Testis (tissue), 3 donors: Measurements from ENCODE around the gene NPTN. TPM values are rescaled to one million over a fixed set of nuclear protein-coding genes. Genes with fewer than 3 reads are reported as not detected.
A peak's percentile ranks its signal among the peaks of the same experiment; 100 is the strongest.

Source experiments
- DNase-seq: peaks from one replicate; pipeline ENCODE4 v3.0.0-alpha.2; 2019
- H3K27ac ChIP-seq, 2 donors: fragments of 200-600 bp; sonication (generic); one replicate each; pipeline ENCODE4 v1.5.1; 2019
- H3K27me3 ChIP-seq: fragments of 200-600 bp; sonication (generic); one replicate; pipeline ENCODE4 v1.5.1; 2019
- H3K36me3 ChIP-seq: fragments of 200-600 bp; sonication (generic); one replicate; pipeline ENCODE4 v1.5.1; 2017; ENCODE audit warnings: low read depth; ENCODE audit errors: missing control alignments
- H3K4me1 ChIP-seq: fragments of 200-600 bp; sonication (generic); one replicate; pipeline ENCODE4 v1.5.1; 2019
- H3K4me3 ChIP-seq, 2 donors: fragments of 200-600 bp; sonication (generic); one replicate each; pipeline ENCODE4 v1.5.1; 2017 to 2019
- H3K9me3 ChIP-seq: fragments of 200-600 bp; sonication (generic); one replicate; pipeline ENCODE4 v1.5.1; 2017
- POLR2A ChIP-seq: fragments of 450-650 bp; IDR thresholded peaks from one replicate; pipeline ENCODE4 v1.6.1; 2017; ENCODE audit warnings: antibody characterized with exemption, mild to moderate bottlenecking, moderate library complexity
- WGBS, 2 donors: methylation state at CpG; one replicate each; pipeline ENCODE4 v1.1.5; 2018; 5-methylcytosine and 5-hydroxymethylcytosine counted together
- intact Hi-C: fragments of 100-400 bp; cut with DNase I; formaldehyde crosslinking; loops from one replicate; pipeline ENCODE4 v1.15.1; 2023; ENCODE audit warnings: low total_unique reads
- polyA plus RNA-seq: library from polyadenylated mRNA; stranded (reverse); fragments of 350-450 nt; fragmentation: Illumina TruSeq; extraction: RNeasy Lipid Tissue Mini Kit (QIAGEN cat#74804); gene quantifications from one replicate; pipeline ENCODE4 v1.2.3, GENCODE V29; 2014; ENCODE audit warnings: low read depth, low replicate concordance; ENCODE audit not compliant: insufficient read depth
- total RNA-seq, 2 donors: library from RNA; depleted of rRNA; stranded (reverse); fragments of >200 nt; gene quantifications; one replicate each; pipeline ENCODE4 v1.2.3, GENCODE V29; 2016
- TF ChIP-seq, protein P1 (sequence below), 3 experiments: fragments of 450-650 bp in 2 of 3; fragments of 200-600 bp in 1 of 3; sonication (generic) in 1 of 3; IDR thresholded peaks; one replicate each; pipeline ENCODE4 v1.5.1; 2016 to 2019; ENCODE audit warnings: antibody characterized with exemption in 3 of 3, mild to moderate bottlenecking in 2 of 3, moderate library complexity in 1 of 3

Gene NPTN
- total and polyA plus RNA-seq, 3 donors from 2014 or later = 177 to 256 (median 180) TPM

DNA sequence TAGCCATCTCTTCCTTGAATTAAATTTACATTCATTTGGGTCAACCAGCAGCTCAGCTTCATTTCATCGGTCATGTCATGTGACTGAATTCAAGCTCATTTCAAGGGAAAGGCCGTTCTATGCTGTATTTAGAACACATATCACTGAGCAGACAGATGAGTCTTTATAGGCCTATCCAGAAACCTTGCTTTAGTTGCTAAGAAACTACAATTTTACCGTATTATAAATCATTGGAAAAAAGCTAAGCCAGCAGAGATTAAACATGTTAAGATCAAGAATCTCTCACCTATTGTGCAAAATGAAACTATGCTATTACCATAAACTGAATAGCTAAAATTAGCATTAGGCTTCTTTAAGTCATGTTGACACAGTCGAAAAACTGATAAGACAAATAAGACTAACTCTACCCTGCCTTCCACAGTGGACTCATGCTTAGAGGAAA is 2.2 kb downstream of the NPTN start:
- Histone ChIP-seq H3K36me3 (no peaks in the 10 kb centered on the region), H3K4me3 (no peak overlapping the region), H3K9me3 (no peaks in the 10 kb centered on the region), H3K4me1 (peaks cover 51% of the 10 kb centered on the region), H3K27me3 (no peaks in the 10 kb centered on the region), H3K27ac (peak overlapping the region in 1 of 2 donors; percentile 99)
- TF ChIP-seq POLR2A = no peak
- TF ChIP-seq, protein P1, sequence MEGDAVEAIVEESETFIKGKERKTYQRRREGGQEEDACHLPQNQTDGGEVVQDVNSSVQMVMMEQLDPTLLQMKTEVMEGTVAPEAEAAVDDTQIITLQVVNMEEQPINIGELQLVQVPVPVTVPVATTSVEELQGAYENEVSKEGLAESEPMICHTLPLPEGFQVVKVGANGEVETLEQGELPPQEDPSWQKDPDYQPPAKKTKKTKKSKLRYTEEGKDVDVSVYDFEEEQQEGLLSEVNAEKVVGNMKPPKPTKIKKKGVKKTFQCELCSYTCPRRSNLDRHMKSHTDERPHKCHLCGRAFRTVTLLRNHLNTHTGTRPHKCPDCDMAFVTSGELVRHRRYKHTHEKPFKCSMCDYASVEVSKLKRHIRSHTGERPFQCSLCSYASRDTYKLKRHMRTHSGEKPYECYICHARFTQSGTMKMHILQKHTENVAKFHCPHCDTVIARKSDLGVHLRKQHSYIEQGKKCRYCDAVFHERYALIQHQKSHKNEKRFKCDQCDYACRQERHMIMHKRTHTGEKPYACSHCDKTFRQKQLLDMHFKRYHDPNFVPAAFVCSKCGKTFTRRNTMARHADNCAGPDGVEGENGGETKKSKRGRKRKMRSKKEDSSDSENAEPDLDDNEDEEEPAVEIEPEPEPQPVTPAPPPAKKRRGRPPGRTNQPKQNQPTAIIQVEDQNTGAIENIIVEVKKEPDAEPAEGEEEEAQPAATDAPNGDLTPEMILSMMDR (IDR thresholded peaks at IDR 0.05) = no peak
- intact Hi-C loops = loop anchor here (10.0 kb wide), 1 partner anchor 66 kb away; no protein-coding TSS in a partner anchor
- WGBS, 2 donors = 18 to 22% methylated on average over 4 of the region's 4 CpGs
- DNase-seq = no peak

GRCh38 chr15:73629798-73630429 is 3.3 kb downstream of the NPTN start:
- Histone ChIP-seq H3K9me3 (no peaks in the 10 kb centered on the region), H3K36me3 (no peaks in the 10 kb centered on the region), H3K27ac (peak overlapping the region in 1 of 2 donors; percentile 6), H3K4me3 (no peak overlapping the region), H3K27me3 (no peaks in the 10 kb centered on the region), H3K4me1 (peaks cover 59% of the 10 kb centered on the region)
- TF ChIP-seq POLR2A = no peak
- TF ChIP-seq, protein P1 (IDR thresholded peaks at IDR 0.05) = no peak
- no peak for DNase-seq
- intact Hi-C loops = loop anchor here (10.0 kb wide), 1 partner anchor 65 kb away; no protein-coding TSS in a partner anchor
- 51 to 54% methylated on average over 2 of the region's 2 CpGs for WGBS, 2 donors

GRCh38 chr15:73628976-73629797 is 4.0 kb downstream of the NPTN start:
- Histone ChIP-seq H3K9me3 (no peaks in the 10 kb centered on the region), H3K27ac (peak overlapping the region in 1 of 2 donors; percentile 6), H3K4me1 (peaks cover 64% of the 10 kb centered on the region), H3K36me3 (no peaks in the 10 kb centered on the region), H3K4me3 (no peak overlapping the region), H3K27me3 (no peaks in the 10 kb centered on the region)
- intact Hi-C loops = no loop called here
- no peak for DNase-seq
- 67 to 68% methylated on average over 7 of the region's 7 CpGs for WGBS, 2 donors
- no peak for TF ChIP-seq POLR2A
- TF ChIP-seq, protein P1 (IDR thresholded peaks at IDR 0.05) = no peak

DNA sequence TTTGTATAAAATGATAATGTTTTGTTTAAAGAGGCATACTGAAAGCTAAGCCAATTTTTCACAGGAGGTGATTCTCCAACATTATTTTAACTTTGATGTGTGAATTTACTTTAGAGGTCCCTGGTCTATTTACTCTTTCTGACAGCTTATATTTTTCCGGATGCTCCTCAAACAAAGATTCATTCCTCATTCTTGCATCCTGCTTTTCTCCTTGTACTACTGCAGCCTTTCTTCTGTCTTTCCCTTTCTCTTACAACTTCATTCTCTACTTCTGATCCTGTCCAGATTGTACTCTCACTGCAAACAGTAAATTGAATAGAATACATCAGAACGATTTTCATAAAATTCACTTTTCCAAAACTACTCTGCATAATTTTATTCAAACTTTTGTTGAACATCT is 5.1 kb downstream of the NPTN start:
- Histone ChIP-seq H3K36me3 (no peaks in the 10 kb centered on the region), H3K27ac (peak overlapping the region in 1 of 2 donors; percentile 6), H3K4me3 (no peak overlapping the region), H3K9me3 (no peaks in the 10 kb centered on the region), H3K27me3 (no peaks in the 10 kb centered on the region), H3K4me1 (peaks cover 58% of the 10 kb centered on the region)
- no peak for DNase-seq
- 61 to 64% methylated on average over 2 of the region's 2 CpGs for WGBS, 2 donors
- intact Hi-C loops = no loop called here
- TF ChIP-seq, protein P1 (IDR thresholded peaks at IDR 0.05) = no peak
- TF ChIP-seq POLR2A = no peak
